ENCODE measurements around the gene BNC2. TPM values are rescaled to one million over a fixed set of nuclear protein-coding genes. Genes with fewer than 3 reads are reported as not detected.

BNC2 gene
- total RNA-seq, 1 experiment from 2014 or later: 2.9 TPM

DNA sequence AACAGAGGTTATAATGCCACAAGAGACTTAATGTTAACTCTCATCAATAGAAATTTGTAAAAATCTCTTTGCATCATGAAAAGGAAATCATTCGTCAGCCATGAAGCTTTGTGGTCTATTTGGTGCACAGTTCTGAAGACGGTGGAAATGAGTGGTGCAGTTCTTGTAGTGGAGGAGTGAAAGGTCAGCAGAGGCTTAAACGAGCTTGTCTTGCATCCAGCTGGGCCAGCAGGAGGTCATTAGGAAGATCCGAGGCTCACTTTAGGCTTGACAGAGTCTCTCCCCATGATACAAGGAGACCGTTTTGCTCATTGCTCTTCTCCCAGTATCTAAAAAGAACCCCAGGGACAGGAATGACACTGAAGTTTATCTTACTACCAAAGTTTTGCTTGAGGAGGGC lies 440.8 kb downstream of the BNC2 start:
- CTCF ChIA-PET: no interaction called here
- Histone ChIP-seq H3K4me2 (no peak overlapping the region), H3K4me1 (replicated peaks; ENCODE audit: insufficient read depth) (no peaks in the 10 kb centered on the region), H3K27ac (no peak overlapping the region), H2AFZ (no peak overlapping the region), H3K27me3 (ENCODE audit: insufficient read depth, low read depth) (no peaks in the 10 kb centered on the region), H3K4me3 (no peak overlapping the region), H3K79me2 (ENCODE audit: low read depth) (no peaks in the 10 kb centered on the region), H3K9me2 (ENCODE audit: insufficient read depth) (no peaks in the 10 kb centered on the region), H4K20me1 (ENCODE audit: insufficient read depth) (no peaks in the 10 kb centered on the region), H3F3A (ENCODE audit: insufficient read depth, low read depth) (no peaks in the 10 kb centered on the region), H3K36me3 (ENCODE audit: low read depth) (no peaks in the 10 kb centered on the region), H3K9me3 (ENCODE audit: insufficient read depth, low read depth) (no peaks in the 10 kb centered on the region)
- TF ChIP-seq EZH2 (IDR thresholded peaks at IDR 0.05; ENCODE audit: low read depth) (no peak), CTCF (conservative IDR thresholded peaks at IDR 0.05) (no peak)
- POLR2A ChIA-PET (ENCODE audit: unreplicated experiment): no interaction called here
- DNase-seq: no peak
- BruUV-seq (replicated peaks): no TSS peak
- intact Hi-C loops (cut with micrococcal nuclease; ENCODE audit: unreplicated experiment): loop anchor here (10.0 kb wide), 1 partner anchor 295 kb away; no protein-coding TSS in a partner anchor

DNA sequence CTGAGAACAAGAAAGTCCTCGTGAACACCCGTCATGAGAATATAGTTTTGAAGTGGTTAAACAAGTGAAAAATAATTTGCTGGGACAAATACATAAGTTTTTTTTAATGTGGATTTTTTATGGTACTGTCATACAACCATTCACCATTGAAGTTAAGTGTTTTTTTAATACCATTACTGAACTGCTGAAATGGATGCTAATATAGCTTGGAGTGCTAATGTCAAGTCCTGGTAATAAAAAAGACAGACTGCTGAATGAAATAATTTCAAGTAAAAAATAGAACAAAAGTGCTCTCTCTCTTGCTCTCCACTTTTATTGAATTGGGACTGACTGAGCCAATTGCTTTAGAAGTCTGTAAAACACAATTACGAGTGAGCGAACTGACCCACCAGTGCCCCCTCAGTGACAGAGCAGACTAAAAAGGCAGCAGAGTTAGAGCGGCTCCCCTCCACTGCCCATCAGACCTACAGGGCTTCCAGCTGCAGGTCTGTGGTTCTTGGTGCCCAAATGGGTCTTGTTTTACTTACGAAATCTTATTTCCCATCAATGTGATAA lies 442.5 kb downstream of the BNC2 start:
- H3K79me2 ChIP-seq (ENCODE audit: low read depth): no peaks in the 10 kb centered on the region
- H4K20me1 ChIP-seq (ENCODE audit: insufficient read depth): no peaks in the 10 kb centered on the region
- DNase-seq: no peak
- no peaks in the 10 kb centered on the region for H3K9me2 ChIP-seq (ENCODE audit: insufficient read depth)
- H3K4me1 ChIP-seq (replicated peaks; ENCODE audit: insufficient read depth): no peaks in the 10 kb centered on the region
- H3K4me2 ChIP-seq: no peak overlapping the region
- ChIA-PET CTCF (no interaction called here), POLR2A (ENCODE audit: unreplicated experiment) (interaction anchor here (0.7 kb wide), 1 partner anchor 577 kb away, joined by 8 read pairs; no protein-coding TSS in a partner anchor)
- BruUV-seq (replicated peaks): no TSS peak
- no peak overlapping the region for H3K27ac ChIP-seq
- H3K27me3 ChIP-seq (ENCODE audit: insufficient read depth, low read depth): no peaks in the 10 kb centered on the region
- TF ChIP-seq EZH2 (IDR thresholded peaks at IDR 0.05; ENCODE audit: low read depth) (no peak), CTCF (conservative IDR thresholded peaks at IDR 0.05) (no peak)
- no peaks in the 10 kb centered on the region for H3F3A ChIP-seq (ENCODE audit: insufficient read depth, low read depth)
- no peaks in the 10 kb centered on the region for H3K9me3 ChIP-seq (ENCODE audit: insufficient read depth, low read depth)
- intact Hi-C loops (cut with micrococcal nuclease; ENCODE audit: unreplicated experiment): loop anchor here (10.0 kb wide), 1 partner anchor 297 kb away; no protein-coding TSS in a partner anchor
- no peak overlapping the region for H2AFZ ChIP-seq
- no peaks in the 10 kb centered on the region for H3K36me3 ChIP-seq (ENCODE audit: low read depth)
- no peak overlapping the region for H3K4me3 ChIP-seq

- Histone ChIP-seq H3F3A (ENCODE audit: insufficient read depth, low read depth) (no peaks in the 10 kb centered on the region), H3K4me3 (no peak overlapping the region), H3K4me2 (no peak overlapping the region), H2AFZ (no peak overlapping the region), H3K9me3 (ENCODE audit: insufficient read depth, low read depth) (no peaks in the 10 kb centered on the region), H3K27me3 (ENCODE audit: insufficient read depth, low read depth) (no peaks in the 10 kb centered on the region), H3K9me2 (ENCODE audit: insufficient read depth) (no peaks in the 10 kb centered on the region), H3K79me2 (ENCODE audit: low read depth) (no peaks in the 10 kb centered on the region), H3K36me3 (ENCODE audit: low read depth) (no peaks in the 10 kb centered on the region), H3K4me1 (replicated peaks; ENCODE audit: insufficient read depth) (no peaks in the 10 kb centered on the region), H3K27ac (no peak overlapping the region), H4K20me1 (ENCODE audit: insufficient read depth) (no peaks in the 10 kb centered on the region)
- POLR2A ChIA-PET (ENCODE audit: unreplicated experiment): no interaction called here
- CTCF ChIA-PET: no interaction called here
- intact Hi-C loops (cut with micrococcal nuclease; ENCODE audit: unreplicated experiment): loop anchor here (10.0 kb wide), 1 partner anchor 298 kb away; no protein-coding TSS in a partner anchor
- no TSS peak for BruUV-seq (replicated peaks)
- no peak for TF ChIP-seq CTCF (conservative IDR thresholded peaks at IDR 0.05)
- TF ChIP-seq EZH2 (IDR thresholded peaks at IDR 0.05; ENCODE audit: low read depth): no peak
- DNase-seq: no peak
Observed at GRCh38 chr9:16426716-16427115, 443.8 kb downstream of the BNC2 start.

Data from PC-9 (cell line).